ENCODE data around the gene SDCCAG8.
A peak's percentile ranks its signal among the peaks of the same experiment; 100 is the strongest.

The SDCCAG8 gene

DNA sequence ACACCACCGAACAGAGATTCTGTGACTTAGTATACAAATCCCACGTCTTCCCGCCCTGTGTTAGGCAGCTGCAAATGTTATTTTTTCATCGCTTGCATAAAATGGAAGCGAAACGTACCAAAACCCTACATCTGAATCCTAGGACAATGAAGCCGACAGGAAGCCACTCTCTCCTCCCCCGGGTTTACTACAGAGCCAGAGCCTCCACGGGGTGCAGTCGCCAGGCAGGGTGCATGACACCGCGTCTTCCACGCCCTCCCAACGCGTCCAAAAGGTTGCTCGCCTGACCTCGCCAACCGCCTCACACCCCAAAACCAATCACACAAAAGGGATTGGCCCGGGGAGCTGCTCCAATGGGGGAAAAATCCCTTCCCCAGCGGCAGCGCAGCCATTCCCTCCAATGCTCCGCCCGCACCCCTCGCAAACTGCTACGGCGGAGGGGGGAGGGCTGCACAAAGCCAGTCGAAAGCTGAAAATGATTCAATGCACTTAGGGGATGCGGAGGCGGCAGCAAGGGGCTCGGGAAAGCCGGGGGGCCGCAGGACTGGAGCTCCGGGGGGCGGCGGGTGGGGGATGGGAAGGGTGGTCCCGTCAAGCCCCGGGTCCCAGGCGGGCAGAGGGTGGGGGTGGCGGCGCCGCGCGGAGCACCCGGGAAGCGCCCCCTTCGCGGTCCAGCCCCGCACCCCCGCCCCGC lies 1.5 kb upstream of the SDCCAG8 start:
- DNase-seq (ENCODE audit: low read depth, low spot score), result peak; percentile 71

DNA sequence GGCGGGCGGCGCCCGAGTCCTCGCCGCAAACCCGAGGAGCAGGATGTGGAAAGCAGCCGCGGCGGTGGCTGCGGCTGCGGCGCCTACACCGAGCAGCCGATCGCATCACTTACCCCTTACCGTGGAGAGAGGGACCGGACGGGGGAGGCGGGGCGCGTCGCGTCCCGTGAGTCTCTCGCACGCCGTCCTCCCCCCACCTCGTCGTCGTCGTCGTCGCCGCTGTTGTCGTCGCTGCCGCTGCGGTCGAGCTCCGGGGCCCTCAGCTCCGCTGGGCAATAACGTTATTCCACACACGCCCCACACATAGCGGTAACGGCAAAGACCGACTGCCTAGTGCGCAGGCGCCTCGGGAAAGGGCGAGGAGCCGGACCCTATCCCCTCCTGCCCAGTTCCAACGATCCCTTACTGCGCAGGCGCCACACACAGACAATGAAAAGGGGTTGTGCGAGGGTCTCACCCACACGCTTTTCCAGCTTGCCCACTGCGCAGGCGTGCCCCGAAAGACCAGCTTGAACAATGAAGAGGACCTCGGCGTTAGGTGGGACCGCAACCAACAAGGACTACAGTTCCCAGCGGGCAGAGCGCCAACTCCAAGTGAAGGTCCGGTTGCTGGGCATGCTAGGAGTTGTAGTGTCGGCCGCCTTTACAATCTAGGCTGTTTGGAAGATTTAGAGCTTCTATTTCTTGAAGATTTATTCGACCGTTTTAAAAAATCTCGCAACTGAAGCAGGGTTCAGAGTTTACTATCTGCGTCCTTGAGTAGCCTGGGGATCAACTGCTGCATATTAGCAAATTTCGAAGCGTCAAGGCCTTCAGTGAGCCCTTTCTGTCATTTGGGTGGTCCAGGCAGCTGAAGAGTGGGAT lies 682 bp upstream of the SDCCAG8 start, which contains the start of gene CEP170:
CEP170 (minus strand) TSS at position 355 of the 864 bp plus-strand sequence. CDS start 30,001 bp downstream, outside the sequence.
- DNase-seq (ENCODE audit: low read depth, low spot score), result peak; percentile 99

DNA sequence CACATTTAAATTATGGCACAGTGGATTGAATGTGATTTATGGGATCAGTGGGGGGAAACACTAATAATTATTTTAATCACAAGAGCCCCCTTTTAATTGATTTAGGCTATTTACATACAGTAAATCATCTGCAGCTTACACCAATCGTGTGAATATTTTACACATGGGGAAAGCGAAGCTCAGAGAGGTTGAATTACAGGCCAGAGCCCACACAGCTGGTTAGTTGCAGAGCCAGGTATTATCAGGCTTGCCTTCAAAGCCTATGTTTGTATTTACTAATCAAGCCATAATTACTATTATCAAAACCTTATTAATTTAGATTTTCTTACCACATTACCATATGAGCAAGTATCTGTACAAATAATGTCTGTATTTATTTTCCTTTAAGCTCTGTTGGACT lies 749 bp downstream of the SDCCAG8 start:
- DNase-seq (ENCODE audit: low read depth, low spot score), result no peak

DNA sequence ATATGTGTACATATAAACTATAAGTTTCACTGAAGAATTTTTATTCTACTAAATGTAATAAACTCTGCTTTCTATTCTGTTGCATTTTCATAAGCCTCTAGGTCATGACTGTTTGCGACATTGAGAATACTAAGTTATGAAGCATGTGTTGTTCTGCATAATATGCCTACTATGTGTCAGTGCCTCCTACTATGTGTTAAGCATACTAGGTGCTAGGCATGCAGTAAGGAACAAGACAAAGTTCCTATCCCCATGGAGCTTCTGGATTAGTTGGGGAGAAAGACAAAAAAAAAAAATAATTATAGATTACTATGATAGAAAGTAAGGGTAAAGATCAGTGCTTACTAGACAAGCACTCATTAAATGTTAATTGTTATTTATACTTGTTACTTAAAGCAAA lies 1.3 kb downstream of the SDCCAG8 start:
- no peak for DNase-seq (ENCODE audit: low read depth, low spot score)

DNA sequence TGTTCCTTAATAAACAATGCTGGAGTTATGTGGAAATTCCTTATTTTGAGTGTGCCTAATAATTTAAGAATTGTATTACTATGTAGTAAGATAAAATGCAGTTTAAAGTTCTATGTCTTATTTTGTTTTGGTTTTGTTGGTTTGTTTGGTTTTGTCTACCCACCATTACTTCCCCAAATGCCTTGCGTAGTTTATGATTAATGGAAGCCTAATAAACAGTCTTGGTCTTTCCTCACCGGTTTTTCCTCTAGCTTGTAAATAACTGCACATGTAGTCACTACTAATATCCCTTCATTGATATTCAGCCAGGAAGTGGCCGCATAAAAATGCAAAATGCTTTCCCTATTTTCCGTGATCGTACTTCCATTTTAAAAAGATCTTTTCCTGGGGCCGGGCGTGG lies 2.9 kb downstream of the SDCCAG8 start:
- DNase-seq (ENCODE audit: low read depth, low spot score), result no peak

DNA sequence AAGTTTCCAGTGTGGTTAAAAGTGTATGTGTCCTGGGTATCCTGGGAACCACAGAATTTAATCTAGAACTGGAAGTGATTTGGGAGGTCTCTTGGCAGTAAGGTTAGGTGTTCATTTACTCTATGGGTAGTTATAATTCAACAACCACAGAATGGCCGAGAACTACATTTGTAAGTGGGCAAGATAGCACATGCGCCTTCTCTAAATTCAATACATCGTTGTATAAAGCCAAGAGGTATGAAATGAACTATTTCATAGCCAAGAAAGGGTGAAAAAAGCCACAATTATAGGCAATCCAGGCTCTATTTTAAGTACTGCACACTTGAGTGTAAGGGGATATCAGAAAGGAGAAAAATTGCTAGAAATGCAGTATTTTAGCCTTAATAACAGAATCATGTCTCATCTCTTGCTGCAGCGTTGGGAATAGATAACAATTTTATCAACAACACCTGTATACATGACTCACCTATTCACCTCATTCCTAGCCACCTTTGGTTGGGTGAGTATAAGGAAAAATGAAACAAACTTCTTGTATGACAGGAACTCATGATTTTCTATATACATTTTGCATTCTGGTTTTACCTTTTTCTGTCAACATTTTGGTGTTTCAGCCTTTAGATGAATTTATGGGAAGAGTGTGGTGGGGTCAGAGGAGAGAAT lies 4.5 kb downstream of the SDCCAG8 start:
- DNase-seq (ENCODE audit: low read depth, low spot score), result no peak

DNA sequence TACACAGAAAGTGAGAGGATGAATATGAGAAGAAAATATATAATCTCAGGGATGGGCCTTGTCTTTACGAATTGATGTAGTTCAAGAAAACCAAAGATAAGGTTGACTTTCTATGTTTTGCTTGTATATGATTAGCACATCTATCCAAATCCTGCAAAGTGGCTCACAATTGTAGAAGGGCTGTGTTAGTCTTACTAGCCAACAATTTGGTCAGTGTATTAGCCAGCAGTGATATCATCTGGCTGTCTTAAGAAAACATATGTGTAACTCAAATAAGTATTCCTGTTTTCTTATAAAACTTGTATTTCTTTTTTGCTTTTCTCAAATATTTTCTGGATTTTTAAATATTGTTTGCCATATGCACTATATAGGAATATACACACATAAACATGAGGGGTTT lies 5.5 kb downstream of the SDCCAG8 start:
- no peak for DNase-seq (ENCODE audit: low read depth, low spot score)

DNA sequence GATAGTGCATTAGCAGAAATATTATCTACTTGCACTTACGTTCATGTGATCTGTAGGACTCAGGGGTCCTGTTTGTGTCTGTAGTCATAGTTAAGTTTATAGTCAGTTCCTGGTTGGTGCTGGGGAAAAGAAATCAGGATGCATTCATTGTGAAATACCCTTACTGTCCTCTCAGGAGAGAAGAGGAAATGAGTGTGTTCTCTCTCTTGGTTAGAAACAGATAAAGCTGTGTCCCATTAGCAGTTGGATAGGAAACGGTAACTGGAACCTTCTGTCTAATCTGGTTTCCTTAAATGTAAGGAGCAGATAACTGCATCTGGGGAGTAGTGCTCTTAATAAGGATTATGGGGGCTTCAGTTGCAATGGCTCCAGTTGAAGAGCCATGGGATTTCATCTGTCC lies 8.9 kb downstream of the SDCCAG8 start:
- no peak for DNase-seq (ENCODE audit: low read depth, low spot score)

DNA sequence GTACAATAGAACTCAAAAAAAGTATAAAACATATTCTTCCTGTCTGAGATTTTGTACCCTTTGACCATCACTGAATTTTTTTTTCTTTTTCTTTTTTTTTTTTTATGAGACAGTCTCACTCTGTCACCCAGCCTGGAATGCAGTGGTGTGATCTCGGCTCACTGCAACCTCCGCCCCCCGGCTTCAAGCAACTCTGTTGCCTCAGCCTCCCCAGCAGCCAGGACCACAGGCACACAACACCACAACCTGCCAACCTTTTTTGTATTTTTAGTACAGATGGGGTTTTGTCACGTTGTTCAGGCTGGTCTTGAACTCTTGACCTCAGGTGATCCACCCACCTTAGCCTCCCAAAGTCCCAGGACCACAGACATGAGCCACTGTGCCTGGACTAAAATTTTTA lies 10.4 kb downstream of the SDCCAG8 start:
- no peak for DNase-seq (ENCODE audit: low read depth, low spot score)

DNA sequence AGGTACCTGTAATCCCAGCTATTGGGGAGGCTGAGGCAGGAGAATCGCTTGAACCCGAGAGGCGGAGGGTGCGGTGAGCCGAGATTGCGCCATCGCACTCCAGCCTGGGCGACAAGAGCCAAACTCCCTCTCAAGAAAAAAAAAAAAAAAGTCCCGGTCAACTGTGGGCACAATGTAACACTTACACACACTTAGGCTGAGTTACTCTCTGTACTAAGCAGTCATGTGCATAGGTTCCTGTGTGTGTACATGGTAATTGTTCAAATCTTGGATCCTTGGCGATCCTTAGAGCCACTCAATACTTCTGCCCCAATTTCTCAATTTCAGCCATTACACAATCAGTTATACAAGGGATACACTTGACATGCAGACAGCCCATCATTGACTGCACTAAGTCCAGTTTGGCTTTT lies 11.6 kb downstream of the SDCCAG8 start:
- no peak for DNase-seq (ENCODE audit: low read depth, low spot score)

DNA sequence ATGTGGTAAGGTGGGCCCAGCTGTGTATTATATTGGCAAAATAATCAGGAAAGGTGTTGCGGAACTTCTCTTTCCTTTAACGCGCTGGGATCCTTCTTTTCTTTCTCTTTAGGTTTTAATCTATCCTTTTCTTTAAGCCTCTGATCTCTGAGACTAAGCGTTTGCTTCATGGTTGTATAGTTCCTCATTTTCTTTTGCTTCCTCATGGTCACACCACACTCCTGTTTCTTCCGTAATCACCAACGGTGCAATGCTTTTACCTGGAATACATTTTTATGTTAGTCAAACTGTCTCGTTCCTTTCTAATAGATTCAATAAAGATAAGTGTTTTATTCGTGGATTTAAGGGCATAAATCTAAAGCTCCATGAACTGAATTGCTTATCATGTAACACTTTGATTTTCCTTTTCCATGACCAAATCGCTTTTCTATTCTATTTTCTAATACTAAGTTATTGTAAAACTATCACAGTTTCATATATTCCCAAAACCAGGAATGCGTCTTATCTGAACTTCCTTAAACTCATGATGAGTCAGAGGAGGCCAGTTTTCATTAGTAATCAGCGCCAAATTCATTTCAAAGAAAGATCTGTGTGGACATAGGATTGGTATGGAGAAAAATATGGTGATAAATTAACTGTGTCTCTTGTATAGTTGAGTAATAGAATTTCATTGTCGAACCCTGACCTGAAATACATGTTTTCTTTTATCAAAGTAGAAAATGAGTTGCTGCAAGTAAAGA lies 12.2 kb downstream of the SDCCAG8 start:
- peak; percentile 68 for DNase-seq (ENCODE audit: low read depth, low spot score)

DNA sequence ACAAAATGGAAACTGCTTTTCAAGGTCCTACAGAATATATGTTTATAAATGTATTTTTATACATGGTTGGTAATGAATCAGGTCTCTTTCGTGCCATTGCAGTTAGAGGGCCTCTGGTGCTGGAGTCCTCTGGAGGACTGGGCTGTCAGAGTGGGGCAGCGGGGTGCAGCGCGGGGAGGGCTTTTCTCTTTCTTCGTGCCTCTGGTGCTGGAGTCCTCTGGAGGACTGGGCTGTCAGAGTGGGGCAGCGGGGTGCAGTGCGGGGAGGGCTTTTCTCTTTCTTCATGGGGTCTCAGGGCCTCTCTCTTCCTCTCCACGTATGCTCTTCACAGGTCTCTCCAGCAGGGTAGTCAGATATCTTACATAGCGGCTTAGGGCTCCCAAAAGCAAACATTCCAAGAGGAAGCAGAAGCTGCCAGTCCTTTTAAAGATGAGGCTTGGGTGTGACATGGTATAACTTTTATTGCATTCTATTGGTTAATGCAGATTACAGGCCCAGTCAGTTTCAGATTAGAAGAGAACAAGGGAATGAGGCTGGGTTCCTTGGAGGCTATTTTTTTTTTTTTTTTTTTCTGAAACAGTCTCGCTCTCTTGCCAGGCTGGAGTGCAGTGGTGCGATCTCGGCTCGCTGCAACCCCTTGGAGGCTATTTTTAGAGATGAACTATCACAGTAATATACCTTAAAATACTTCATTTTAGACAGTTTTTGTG lies 13.1 kb downstream of the SDCCAG8 start:
- no peak for DNase-seq (ENCODE audit: low read depth, low spot score)

DNA sequence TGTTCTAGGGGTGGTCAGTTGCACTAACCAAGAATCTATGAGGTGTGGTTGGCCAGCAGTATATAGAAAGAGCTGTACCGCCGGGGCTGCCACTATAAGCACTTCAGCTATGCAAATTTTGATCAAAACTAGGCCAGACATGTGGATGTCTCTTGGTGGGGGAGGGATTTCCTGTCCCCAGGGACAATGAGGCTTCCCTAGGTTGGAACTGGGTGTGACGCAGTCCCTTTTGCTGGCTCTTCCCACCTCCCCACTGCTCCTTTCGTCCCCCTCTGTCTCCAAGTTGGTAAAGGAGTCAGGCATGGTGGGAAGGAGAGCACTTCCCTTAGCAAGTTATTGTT lies 13.6 kb downstream of the SDCCAG8 start:
- DNase-seq (ENCODE audit: low read depth, low spot score), result no peak

DNA sequence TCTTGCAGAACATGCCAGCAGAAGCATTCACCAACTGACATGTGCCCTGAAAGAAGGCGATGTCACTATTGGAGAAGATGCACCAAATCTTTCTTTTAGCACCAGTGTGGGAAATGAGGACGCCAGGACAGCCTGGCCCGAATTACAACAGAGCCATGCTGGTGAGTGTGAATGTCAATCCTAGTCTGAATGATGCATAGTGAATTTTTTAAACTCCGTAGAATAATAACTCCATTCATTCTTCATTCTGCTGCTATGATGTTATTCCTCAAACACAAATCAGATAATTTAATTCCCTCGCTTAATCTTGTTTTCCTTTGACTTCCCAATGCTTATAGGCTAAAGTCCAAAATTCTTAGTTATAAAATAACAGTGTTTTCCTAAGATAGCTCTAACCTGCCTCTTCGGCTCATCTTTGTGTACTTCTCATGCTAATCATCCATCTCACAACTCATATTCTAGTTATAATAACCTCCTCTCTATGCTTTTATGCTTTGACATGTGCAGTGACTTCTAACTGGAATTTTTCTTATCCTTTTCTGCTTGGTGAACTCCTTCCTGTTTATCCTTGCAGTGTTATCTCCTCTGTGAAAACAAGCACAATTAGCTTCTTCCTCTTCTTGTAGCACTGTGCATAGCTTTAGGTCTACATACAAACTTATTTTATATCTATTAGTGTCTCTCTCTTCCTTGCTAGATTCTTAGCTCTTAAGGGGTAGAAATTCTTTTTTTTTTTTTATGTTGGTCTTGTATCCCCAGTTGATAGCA lies 14.4 kb downstream of the SDCCAG8 start:
- DNase-seq (ENCODE audit: low read depth, low spot score), result no peak

DNA sequence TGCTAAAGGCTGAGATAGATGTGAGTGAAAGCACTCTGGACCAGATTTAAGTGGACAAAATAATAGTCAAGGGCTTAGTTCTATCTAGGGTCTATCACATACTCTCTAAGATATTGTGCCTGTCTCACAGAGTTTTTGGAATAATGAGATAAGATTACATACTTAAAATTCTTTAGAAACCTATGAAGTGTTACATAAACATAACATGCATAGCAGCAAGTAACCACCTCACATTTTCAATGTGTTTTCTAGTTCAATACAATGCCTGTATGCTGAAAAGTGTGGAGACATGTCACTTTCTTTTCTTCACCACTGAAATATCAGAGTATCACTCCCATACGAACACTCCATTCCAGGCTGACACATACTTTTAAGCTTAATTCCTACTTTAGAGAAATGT lies 16.2 kb downstream of the SDCCAG8 start:
- DNase-seq (ENCODE audit: low read depth, low spot score), result peak; percentile 38

DNA sequence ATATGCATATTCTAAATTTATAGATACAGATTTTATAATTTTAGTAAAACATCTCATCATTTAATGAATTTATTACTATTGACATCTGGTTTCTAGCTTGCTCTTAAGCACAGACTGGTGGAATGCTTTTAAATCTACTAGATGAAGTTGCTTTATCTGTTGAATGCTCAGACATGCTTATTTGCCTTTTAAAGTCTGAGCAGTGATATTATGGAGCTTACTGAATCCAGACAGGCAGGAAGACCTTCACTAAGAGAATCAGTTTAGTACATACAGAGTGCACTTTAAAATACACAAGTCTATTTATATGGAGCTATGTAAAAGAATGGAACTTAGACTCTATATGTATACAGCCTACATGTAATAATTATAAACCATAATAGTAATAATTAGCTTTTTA lies 16.6 kb downstream of the SDCCAG8 start:
- no peak for DNase-seq (ENCODE audit: low read depth, low spot score)

DNA sequence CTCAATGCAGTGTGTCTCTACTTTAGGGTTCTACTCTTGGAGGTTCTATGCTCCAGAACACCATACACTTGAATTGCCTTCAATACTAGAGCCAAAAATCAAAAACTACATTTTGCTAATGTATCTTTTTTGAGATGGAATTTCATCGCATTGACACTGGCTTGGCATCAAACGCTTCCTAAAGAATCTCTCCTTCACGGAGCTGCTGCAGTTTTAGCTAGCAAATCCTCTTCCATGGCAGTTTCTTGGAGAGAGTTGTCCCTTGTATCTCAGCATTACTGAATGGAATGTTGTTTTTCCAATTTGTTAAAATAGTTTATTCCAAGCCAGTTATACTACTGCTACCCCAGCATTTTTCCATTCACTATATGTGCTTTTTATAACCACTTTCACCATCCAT lies 17.7 kb downstream of the SDCCAG8 start:
- DNase-seq (ENCODE audit: low read depth, low spot score), result no peak

DNA sequence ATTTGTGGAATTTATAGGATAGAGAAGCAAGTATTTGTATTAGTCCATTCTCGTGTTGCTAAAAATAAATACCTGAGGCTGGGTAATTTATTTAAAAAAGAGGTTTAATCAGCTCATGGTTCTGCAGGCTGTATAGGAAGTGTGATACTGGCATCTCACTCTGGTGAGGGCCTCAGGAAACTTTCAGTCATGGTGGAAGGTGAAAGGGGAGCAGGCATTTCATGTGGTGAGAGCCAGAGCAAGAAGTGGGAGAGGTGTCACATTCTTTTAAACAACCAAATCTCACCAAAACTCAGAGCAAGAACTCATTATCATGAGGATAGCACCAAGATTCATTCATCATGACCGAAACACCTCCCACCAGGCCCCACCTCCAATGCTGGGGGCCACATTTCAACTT lies 18.1 kb downstream of the SDCCAG8 start:
- DNase-seq (ENCODE audit: low read depth, low spot score), result no peak

DNA sequence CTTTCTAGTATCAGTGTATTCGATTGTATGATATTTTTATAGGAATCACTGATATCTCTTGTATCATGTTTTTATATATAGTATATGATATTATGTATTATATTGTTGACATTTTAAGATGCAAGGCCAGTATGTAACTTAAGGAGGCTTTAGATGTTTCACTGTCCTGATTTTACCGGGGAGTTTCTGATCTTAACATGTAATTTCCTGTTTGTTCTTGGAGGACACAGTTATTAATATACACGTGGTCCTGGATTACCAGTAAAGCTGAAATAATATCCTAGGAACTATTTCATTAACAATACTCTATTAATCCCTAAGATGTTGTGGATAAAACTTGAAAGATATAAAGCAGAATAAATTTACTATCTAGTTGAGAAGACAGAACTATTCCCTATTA lies 19.5 kb downstream of the SDCCAG8 start:
- DNase-seq (ENCODE audit: low read depth, low spot score), result no peak

DNA sequence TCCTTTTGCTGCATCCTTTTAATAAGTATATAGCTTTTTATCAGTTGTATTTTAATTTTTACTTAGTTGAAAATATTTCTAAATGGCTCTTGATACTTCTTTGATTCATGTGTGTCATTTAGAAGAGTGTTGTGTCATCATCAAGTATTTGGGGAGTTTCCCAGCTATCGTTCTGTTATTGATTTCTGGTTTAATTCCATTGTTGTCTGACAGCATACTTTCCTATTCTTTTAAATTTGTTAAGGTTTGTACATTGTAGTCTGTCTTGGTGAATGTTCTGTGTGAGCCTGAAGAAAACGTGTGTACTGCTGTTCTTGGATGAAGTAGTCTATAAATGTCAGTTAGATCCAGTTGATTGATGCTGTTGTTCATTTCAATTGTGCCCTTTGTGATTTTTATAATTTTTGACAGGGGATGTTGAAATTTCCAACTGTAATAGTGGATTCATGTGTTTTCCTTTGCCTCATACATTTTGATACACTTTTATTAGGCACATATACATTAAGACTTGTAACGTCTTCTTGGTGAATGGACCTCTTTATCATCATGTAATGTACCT lies 24.8 kb downstream of the SDCCAG8 start:
- no peak for DNase-seq (ENCODE audit: low read depth, low spot score)

Measured in astrocyte of the hippocampus (primary cell).